HG03196 (cell line): ENCODE data around the gene PCGF3.
"Not testable (repeated sequence)": the region's sequence is repeated elsewhere in the genome, so short reads cannot be mapped to it uniquely, and the experiment has no call there.

ENCODE experiments used
- ATAC-seq: cut with Tn5 transposase; IDR thresholded peaks from one replicate; pipeline ENCODE4 v1.9.1; 2021; ENCODE audit not compliant: unreplicated experiment

PCGF3 gene

DNA sequence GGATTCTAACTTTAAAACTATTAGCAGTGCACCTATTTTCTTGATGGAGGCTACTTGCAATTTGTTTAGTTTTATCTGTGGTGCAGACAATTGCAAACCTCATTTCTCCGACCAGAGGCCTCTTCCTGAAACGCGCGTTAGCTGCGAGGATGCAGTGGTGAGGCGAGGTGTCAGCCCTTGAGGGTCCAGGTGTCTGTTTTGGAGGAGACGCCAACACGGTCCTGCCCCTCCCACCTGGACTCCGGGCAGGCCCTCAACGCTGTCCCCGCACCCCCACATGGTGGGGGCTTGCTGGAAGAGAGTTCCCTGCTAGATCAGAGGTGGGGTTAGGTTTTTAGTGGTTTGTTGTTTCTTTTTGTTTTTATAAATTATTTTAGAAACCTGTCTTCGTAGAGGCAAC is 34.4 kb downstream of the PCGF3 start:
- ATAC-seq, result no peak

DNA sequence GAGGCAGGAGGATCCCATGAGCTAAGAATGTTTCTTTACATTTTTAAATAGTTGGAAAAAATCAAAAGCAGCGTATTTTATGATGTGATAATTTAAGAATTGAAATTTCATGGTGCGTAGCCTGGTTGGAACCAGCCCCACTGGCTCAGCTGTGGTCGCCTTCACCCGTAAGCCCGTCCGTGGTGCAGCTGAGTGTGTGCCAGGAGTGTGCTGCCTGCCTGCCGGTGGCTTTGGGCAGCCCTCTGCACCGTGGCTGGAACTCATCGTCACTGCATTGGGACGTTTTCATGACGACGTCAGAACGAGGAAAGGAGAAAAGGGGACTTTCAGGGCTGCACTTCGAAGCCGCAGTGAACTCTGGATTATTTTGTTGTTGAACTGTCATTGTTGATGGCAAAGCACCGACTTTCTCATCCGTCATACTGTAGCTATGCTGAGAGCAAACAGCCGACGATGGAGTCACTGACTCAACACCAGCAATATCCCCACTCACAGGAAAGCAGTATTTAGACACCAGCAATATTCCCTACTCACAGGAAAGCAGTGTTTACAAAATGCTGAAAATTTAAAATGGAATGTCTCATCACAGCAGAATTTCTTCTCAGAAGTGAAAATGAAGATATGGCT is 35.1 kb downstream of the PCGF3 start:
- ATAC-seq, result no peak

DNA sequence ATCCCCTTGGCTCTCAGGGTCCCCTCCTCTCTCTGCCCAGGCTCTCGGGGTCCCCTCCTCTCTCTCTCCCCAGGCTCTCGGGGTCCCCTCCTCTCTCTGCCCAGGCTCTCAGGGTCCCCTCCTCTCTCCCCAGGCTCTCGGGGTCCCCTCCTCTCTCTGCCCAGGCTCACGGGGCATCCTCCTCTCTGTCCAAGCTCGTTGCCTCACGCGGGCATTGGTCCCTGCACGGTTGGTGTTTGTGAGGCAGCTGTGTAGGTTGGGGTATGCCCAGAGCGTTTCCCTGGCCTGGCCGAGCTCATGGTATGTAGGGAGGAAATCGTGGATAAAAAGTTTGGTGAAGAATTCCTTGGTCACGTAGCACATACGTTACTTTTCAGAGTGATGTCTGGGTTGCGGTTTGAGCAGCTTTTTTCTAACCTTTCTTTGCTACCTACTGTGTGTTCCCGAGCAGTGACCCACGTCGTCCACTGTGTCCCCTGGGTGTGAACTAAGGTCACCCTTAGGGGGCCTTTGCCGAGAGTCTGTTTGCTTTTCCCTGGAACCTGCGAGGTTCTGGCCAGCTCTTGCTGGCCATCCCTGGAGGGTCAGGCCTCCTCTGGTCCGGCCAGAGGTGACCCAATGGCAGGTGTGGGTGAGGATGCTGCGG is 36.6 kb downstream of the PCGF3 start:
- no peak for ATAC-seq

DNA sequence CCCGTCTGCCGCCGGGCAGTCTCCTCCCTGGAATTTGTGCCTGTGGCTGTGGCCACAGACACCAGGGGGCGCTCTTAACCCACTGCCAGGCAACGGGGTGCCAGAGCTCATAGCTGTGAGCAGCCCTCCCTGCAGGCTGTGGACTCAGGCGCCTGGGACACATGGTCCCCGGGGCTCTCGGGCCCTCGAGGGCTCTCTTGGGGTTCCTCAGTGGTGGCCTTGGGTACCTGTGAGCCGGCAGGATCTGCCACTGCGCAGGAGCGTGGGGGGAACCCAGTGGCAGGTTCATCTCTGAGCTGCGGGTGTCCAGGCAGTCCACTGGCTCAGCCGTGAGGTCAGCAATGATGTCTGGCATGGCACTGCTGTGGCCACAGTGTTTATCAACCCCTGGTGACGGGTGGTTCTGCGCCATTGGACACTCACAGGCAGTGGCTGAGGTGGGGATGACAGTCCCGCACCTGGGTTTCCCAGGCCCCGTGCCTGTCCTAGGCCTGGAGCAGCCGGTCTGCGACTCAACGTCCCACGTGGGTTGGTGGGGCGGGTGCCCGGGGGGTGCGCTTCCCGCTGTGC is 37.2 kb downstream of the PCGF3 start:
- peak; percentile 65 for ATAC-seq

DNA sequence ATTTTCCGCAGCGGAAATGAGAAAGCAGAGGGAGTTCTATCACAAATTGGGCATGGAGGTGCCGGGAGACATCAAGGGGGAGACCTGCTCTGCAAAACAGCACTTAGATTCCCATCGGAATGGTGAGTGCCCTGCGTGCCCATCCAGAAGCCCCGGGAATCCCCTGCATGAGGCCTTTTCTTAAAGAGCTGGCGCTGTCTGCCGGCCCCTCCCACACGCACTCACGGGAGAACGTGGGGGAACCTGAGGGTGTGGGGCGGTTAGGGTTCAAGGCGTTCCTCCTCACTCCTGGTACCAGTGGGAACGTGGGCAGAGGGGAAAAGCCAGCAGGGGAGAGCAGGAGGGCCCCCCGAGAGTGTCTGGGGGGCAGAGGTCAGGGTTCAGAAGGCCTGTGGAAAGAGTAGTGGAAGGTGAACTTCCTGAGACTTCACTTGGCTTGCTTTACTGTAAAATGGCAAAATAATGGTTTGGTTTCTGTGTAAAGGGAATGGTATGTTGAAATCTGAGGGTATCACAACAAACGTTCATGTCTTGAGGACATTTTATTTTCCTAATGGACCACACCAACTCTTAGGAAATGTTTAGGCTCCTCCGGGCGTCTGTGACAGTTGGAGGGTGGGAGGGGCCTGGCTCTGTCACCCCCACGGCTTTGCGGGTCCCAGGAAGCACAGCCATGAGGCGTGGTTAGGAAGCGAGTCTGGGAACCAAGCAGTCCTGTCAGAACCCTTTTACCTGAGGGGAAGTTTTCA is 38.0 kb downstream of the PCGF3 start:
- ATAC-seq, result no peak

DNA sequence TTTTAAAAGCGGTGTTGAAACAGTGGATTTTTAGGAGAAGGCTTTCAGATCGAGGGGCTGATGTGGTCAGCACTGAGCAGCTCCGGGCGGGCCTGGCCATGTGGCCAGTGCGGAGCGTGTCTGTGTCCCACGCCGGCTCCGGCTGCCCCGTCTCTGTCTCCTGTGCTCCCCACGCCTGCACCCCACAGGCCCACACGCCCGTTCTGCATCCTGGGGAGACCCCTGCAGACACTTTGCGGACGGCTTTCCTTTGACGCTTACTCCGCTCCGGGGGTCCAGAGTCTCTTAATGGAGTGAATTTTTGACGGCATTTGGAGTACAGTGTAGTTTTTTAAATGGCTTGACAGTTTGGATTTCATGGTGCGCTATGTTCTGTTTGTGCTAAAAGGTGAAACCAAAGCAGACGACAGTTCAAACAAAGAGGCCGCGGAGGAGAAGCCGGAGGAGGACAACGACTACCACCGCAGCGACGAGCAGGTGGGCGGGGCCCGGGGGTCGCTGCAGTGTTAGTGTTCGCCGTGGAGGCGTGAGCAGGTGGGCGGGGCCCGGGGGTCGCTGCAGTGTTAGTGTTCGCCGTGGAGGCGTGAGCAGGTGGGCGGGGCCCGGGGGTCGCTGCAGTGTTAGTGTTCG is 38.7 kb downstream of the PCGF3 start:
- ATAC-seq, result no peak

DNA sequence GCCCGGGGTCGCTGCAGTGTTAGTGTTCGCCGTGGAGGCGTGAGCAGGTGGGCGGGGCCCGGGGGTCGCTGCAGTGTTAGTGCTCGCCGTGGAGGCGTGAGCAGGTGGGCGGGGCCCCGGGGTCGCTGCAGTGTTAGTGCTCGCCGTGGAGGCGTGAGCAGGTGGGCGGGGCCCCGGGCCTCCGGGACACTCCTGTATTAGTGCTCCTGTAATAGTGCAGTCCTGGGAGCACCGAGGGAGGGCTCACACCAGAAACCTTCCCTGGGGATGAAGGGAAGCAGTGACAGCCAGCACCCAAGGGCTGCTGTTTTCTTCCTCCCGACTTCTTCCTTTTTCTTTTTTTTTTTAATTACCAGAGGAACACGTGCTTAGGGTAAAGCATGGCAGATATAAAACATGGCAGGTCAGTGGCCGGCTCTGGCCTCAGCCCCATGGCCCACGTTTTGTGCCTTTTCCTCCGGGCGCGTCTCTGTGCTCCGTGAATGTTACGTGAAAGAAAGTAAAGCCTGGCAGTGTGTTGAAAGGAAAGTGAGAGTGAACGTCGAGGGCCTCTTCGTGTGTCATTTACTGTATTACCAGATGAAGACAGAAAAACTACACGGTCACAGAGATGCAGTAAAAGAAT is 42.0 kb downstream of the PCGF3 start:
- ATAC-seq, result no peak

DNA sequence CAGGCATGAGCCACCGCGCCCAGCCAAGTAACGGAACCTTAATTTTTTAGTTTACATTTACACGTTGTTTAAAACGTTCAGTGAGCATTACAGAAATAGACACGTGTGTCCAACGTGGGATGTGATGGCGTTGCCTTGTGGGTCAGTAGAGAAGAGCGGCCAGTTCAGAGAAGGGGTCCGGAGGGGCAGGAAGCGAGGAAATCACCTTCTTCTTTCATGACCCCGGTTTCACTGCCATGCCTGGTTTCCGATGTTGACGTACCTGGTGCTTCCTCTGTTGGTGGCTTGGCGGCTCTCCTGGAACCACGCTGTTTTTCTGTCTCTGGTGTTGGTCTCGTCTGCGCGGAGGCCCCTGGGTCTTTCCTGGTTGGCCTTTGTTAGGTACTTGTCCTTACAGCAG is 42.8 kb downstream of the PCGF3 start:
- ATAC-seq, result no peak

DNA sequence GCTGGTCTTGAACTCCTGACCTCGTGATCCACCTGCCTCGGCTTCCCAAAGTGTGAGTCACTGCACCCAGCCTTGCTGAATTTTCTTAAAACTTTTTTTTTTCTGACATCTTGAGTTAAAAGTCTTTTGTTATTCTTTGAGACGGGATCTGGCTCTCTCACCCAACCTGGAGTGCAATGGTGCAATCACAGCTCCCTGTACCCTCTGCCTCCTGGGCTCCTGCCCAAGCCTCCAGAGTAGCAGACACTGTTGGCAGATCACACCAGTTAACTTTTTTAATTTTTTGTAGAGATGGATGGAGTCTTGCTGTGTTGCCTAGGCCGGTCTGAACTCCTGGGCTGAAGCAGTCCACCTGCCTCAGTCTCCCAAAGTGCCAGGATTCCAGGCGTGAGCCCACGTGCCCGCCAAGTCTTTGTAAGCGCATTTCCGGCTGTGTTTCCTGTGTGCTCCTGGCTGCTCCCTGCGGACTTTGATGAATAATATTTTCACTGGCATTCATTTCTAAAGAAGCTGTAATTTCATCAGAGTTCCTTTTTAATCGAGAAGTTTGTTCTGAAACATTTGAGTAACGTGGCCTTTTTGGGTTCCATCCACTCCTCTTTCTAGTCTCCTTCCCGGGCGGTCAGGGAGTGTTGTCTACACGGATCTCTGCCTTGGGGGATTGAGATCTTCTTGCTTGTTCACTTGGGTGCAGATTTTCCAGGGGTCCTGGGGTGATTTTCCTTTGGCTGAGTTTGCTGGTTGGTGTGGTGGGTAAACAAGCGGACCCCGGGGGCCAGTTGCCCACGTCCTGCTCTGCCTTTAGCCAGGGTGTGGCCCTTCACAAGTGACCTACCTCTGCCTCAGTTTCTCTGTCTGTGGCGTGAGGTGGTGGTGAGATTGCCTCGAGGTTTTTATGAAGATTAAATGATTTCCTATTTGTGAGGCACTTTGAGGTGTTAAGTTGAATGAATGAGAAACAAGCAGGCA is 44.4 kb downstream of the PCGF3 start:
- ATAC-seq, result no peak

DNA sequence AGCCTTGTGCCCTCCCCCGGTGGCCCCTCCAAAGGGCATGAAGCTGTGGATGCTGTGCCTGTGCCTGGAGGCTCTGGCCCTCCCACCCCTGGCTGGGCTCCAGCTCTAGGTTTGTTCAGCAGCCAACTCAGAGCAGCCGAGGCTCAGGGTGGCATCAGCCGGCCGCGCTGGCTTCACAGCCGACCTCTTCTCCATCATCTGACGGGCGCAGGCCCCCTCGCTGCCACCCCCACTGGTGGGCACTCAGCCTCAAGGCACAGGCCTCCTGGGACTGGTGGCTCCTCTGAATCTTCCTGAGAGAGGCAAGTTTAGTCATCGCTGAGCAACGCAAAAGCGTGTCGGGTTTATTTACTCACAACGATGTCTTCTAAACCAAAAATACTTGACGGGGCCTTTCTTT is 46.0 kb downstream of the PCGF3 start:
- ATAC-seq, result no peak

DNA sequence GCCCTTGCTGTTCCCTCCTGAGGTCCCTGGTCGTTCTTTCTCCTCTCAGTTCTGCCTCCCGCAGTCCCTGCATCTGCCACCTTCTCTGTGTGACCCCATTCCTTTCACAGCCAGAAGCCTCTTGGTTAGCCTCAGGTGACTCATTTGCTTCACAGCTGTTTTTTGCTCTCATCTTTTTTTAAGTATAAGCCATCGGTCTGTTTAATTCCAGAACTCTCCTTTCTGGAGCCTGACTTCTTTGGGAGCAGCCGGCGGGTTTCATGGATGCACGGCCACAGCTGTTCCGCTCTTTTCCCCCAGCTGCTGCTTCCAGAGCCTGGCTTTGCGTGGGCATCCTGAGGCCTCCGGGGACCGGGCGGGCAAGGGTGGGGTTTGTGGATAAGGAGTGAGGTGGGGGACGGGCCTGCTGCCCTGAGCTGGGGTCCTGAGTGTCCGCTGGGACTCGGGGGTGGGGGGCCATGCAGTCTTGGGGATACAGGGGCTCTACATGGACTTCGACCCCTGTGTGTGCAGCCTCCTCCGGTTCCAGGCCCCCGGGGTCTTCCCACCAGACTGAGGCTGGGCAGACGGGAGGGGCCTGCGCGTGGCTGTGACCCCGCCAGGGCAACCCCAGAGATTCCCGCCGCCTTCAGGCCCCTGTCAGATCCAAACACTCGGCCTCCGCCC is 46.7 kb downstream of the PCGF3 start:
- no peak for ATAC-seq

DNA sequence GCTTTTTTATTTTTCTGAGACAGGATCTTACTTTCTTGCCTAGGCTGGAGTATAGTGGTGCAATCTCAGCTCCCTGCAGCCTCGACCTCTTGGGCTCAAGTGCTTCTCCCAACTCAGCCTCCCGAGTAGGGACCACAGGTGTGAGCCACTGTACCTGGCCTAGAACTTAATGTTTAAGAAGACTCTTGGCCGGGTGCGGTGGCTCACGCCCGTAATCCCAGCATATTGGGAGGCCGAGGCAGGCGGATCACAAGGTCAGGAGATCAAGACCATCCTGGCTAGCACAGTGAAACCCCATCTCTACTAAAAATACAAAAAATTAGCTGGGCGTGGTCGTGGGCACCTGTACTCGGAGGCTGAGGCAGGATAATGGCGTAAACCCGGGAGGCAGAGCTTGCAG is 47.6 kb downstream of the PCGF3 start:
- not testable (repeated sequence) for ATAC-seq

DNA sequence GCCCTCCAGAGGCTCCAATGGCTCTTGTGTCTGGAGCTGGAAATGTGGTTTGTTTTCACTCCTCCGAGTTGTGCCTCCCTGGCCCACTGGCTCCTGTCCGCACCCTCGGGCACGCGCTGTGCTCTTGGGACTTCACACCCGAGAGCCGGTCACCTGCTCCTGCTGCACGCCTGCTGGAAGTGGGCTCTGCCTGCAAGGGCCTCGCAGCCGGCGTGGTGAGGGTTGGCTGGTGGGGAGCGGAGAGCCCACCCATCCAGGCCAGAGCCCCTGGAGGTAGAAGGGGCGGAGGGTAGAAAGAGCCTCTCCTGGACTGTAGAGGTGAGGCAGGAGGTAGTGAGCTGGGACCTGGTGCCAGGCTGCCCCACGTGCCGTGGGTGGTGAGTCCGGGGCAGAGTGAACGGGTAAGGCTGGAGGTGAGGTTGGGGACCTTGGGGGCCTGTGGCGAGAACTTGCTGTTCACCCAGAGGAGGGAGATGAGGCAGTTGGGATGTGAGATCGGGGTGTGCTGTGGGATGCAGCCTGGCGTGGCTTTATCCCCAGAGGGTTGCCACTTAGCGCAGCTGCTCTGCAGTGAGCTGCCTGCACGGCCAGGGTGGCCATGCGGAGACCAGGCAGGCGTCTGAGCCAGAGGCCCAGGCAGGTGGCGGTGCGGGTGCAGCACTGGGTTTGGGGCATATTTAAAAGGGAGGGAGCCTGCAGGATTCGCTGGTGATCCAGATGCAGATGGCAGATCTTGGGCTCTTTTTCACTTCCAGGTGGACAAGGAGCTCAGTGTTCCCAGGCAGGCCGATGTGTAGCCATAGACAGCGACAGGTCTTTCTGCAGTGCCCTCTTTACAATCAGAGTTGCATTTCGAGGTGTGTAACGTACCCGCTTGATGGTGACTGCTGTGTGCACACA is 48.8 kb downstream of the PCGF3 start:
- no peak for ATAC-seq

DNA sequence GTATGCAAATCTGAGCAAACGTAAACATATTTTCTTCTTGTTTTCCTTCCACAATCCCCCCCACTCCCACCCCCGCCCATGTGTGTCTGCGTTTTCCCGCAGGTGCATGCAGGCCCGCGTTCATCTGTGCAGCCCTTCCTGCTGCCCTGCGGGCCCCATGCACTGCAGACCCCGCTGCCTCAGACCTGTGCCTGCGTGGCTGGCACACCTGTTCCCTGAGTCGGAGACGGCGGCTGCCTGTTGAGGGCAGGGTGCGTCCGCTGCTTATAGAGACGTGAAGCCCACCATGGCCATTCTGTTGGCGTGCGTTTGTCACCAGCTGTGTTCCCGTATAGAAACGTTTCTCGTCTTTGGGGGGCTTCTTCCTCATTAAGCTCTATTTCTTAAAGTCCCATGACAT is 51.5 kb downstream of the PCGF3 start:
- no peak for ATAC-seq

DNA sequence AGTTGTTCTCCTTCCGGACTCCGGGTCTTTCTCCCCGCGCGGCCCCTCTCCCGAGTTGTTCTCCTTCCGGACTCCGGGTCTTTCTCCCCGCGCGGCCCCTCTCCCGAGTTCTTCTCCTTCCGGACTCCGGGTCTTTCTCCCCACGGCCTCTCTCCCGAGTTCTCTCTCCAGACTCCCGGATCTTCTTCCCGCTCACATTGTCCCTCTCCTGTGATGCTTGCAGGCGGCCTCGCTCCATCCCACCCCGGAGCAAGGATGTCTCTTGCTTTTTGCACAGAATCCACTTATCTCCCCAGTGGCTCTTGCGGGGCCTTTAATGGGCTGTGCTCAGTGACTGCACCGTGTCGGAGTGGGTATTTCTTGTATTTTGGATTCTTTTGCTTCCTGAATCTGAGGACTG is 54.2 kb downstream of the PCGF3 start:
- not testable (repeated sequence) for ATAC-seq

DNA sequence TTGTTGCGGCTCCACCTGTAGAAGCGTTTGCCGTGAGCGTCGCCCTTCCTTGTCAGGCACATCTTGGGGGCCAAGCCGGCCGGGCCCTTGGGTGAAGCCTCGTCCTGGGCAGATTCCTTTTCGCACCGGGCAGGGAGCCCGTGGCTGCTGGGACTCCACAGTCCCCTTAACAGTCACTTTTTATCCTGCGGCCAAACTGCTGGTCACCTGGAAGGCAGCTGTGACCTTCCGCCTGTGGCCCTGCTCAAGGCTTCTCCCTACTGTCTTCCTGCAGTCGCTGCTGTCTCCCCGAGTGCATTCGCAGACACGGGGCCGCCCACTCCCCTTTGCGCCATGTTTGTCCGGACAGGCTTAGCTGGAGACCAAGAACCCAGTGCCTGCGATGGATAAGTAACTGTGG is 55.0 kb downstream of the PCGF3 start:
- no peak for ATAC-seq

DNA sequence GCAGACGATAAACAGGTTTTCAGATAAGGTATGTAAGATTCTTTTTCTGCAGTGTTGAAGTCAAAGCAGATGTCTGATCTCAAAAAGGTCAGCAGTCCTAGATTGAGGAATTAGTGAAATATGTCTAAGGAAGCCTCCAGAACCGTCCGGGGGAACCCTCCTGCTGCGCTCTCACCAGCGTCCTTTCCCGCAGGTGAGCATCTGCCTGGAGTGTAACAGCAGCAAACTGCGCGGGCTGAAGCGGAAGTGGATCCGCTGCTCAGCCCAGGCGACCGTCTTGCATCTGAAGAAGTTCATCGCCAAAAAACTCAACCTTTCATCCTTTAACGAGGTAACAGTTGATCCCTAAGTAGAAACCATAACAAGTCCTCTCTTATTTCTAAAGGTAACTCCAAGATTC is 55.5 kb downstream of the PCGF3 start:
- no peak for ATAC-seq

DNA sequence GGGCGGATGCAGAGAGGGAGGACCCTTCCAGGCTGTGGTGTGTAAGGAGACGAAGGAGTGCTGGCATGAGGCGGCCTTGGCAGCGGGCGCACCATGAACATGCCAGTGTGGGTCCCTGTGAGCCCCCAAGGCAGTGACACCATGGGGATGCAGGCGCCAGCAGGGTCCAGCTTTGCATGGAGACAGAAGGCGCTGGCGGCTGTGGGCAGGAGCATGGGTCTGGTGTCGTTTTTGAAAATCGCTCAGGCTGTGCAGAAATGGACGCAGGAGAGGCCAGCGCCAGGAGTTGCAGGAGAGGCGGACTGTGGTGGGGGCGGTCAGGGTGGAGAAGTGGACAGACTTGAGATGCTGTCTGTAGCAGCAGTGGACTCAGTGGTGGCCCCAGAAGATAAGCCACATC is 56.1 kb downstream of the PCGF3 start:
- ATAC-seq, result no peak
